Suprapubic skin (tissue), 3 donors: ENCODE measurements around the gene OR2A2.

Source experiments
- CTCF ChIP-seq, 2 donors: fragments of 200-600 bp in 1 of 2; fragments of 450-650 bp in 1 of 2; sonication (generic) in 1 of 2; IDR thresholded peaks; one replicate each; pipeline ENCODE4 v1.5.1; 2016 to 2019; ENCODE audit warnings: antibody characterized with exemption in 2 of 2, mild to moderate bottlenecking in 1 of 2, moderate library complexity in 1 of 2
- EP300 ChIP-seq: sonication (generic); formaldehyde crosslinking; IDR thresholded peaks from one replicate; pipeline ENCODE4 v1.6.1; 2017; ENCODE audit warnings: antibody characterized with exemption

GRCh38 chr7:144109283-144109682, at the start of gene OR2A2:
- TF ChIP-seq EP300 (no peak), CTCF (IDR thresholded peaks at IDR 0.05) (no peak)
